BJ (cell line): Measurements from ENCODE around the gene ENO3. TPM values are rescaled to one million over a fixed set of nuclear protein-coding genes. Genes with fewer than 3 reads are reported as not detected.

Experiments used
- CTCF ChIA-PET: fragments of 350-600 bp; formaldehyde crosslinking; extraction: SDS; loops from one replicate; lab custom pipeline; 2021; ENCODE audit warnings: antibody characterized with exemption, inconsistent platforms; lab: Yijun Ruan, JAX
- POLR2A ChIA-PET: fragments of 300-600 bp; sonication (Branson Sonifier 250); formaldehyde crosslinking; extraction: SDS; loops from one replicate; lab custom pipeline; 2021; ENCODE audit warnings: antibody characterized with exemption; lab: Charles Lee
- DNase-seq: peaks from one replicate; pipeline ENCODE4 v3.0.0-alpha.2; 2011; ENCODE audit warnings: low read depth
- H3K27me3 ChIP-seq: 2 replicates; pipeline ENCODE4 v1.6.0; 2011; ENCODE audit warnings: low read length; ENCODE audit not compliant: control insufficient read depth, insufficient read depth
- H3K36me3 ChIP-seq: 2 replicates; pipeline ENCODE4 v1.5.1; 2011; ENCODE audit warnings: low read length; ENCODE audit not compliant: control insufficient read depth, insufficient read depth
- H3K4me3 ChIP-seq: 2 replicates; pipeline ENCODE4 v1.5.1; 2011; ENCODE audit warnings: low read depth, mild to moderate bottlenecking, control low read depth, low read length
- polyA plus RNA-seq: library from polyadenylated mRNA; depleted of rRNA; stranded (reverse); fragments of >200 nt; gene quantifications from 2 replicates; pipeline ENCODE4 v1.2.3, GENCODE V29; 2011
- TF ChIP-seq, protein P1 (sequence below): IDR thresholded peaks from 2 replicates; pipeline ENCODE4 v1.5.1; 2011; ENCODE audit warnings: low read depth, mild to moderate bottlenecking, control low read depth, inconsistent platforms, low read length, moderate library complexity; ENCODE audit not compliant: insufficient read depth

The ENO3 gene
- polyA plus RNA-seq, 1 experiment: 5.9 TPM

DNA sequence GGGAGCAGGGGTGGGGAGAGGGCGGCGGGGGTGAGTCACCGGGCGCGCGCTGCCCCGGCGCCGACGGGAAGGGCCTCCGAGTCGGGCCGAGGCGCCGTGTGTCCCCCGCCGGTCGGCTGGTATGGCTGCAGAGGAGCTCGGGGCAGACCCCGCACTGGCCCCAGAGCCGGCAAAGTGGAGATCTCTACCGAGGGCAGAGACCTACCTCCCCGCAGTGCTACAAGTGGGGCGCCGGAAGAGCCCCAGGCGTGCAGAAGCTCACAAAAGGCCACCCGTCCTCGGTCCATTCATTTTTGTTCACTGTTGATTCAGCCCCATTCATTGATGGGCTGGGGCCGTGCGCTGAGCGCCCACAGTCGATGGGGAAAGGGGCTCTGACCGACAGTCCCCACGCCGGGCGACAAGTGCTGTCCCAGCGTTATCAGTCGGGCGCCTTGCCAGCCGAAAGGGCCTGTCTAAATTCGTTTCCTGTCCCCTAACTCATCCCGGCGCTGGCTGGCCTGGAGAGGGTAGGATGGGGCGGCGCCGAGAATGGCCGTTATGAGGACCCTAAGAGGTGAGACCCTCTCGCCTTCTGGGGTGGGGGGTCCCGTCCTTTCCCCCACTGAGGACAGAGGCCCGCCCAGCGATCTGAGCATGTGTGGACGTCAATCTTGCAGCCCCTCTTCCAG lies 709 bp upstream of the ENO3 start:
- CTCF ChIA-PET: no interaction called here
- POLR2A ChIA-PET: interaction anchor here (0.6 kb wide), 1 partner anchor 17 kb away, joined by 3 read pairs; no protein-coding TSS in a partner anchor

DNA sequence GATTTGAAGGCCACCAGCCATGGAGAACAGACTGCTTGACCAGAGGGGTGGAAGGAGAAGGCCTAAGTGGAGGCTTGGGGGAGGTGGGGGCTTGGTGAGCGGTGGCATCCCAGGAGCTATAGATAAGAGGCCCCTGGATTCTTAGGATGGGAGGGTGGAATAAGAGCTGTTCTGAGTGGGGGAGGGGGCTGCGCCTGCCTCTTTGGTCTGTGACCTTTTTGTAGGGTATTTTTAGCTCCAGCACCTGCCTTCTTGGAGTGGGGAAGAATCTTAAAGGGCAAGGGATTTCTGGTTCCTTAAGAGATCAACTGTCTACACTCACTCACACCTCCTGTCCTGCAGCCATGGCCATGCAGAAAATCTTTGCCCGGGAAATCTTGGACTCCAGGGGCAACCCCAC lies 567 bp downstream of the ENO3 start:
- ChIA-PET POLR2A (interaction anchor here (1.3 kb wide), 1 partner anchor 12 kb away, joined by 3 read pairs; the partner anchor contains the start of genes RNF167 and SLC25A11), CTCF (interaction anchor here (1.6 kb wide), 1 partner anchor 12 kb away, joined by 4 read pairs; no protein-coding TSS in a partner anchor)
- DNase-seq: no peak
- TF ChIP-seq, protein P1, sequence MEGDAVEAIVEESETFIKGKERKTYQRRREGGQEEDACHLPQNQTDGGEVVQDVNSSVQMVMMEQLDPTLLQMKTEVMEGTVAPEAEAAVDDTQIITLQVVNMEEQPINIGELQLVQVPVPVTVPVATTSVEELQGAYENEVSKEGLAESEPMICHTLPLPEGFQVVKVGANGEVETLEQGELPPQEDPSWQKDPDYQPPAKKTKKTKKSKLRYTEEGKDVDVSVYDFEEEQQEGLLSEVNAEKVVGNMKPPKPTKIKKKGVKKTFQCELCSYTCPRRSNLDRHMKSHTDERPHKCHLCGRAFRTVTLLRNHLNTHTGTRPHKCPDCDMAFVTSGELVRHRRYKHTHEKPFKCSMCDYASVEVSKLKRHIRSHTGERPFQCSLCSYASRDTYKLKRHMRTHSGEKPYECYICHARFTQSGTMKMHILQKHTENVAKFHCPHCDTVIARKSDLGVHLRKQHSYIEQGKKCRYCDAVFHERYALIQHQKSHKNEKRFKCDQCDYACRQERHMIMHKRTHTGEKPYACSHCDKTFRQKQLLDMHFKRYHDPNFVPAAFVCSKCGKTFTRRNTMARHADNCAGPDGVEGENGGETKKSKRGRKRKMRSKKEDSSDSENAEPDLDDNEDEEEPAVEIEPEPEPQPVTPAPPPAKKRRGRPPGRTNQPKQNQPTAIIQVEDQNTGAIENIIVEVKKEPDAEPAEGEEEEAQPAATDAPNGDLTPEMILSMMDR: no peak
- Histone ChIP-seq H3K36me3 (no peaks in the 10 kb centered on the region), H3K27me3 (no peaks in the 10 kb centered on the region), H3K4me3 (no peak overlapping the region)

More for the DNA sequence above, 709 bp upstream of the ENO3 start:
- Histone ChIP-seq H3K36me3 (peaks cover 9% of the 10 kb centered on the region), H3K27me3 (no peaks in the 10 kb centered on the region), H3K4me3 (peak overlapping the region; percentile 92)
- TF ChIP-seq, protein P1: no peak
- no peak for DNase-seq

DNA sequence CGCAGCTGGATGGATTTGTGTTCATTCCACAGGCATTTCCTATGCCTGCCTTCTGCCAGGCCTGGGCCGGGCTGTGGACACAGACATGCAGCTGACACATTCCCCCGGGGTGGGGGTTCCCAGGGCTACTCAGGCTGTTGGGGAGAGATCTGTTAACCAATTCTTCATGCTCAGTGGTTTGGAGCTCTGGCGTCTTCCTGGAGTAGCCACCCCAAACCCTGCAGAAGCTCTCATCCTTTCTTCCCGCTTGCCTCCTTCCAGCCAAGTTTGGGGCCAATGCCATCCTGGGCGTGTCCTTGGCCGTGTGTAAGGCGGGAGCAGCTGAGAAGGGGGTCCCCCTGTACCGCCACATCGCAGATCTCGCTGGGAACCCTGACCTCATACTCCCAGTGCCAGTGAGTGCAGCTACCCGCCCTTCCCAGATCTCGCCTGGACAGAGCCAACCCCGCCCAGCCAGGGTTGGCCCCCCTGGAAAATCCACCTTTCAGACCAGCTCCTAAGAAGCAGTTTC lies 2.6 kb downstream of the ENO3 start:
- ChIA-PET CTCF (interaction anchor here (0.7 to 2.1 kb wide), 4 partner anchors 8 to 50 kb away, joined by 3 to 8 read pairs (median 4); partner anchors contain the start of genes RNF167, SLC25A11 and SPAG7), POLR2A (interaction anchor here (0.6 kb wide), 1 partner anchor 11 kb away, joined by 3 read pairs; no protein-coding TSS in a partner anchor)
- no peaks in the 10 kb centered on the region for H3K27me3 ChIP-seq
- H3K4me3 ChIP-seq: no peak overlapping the region
- H3K36me3 ChIP-seq: 0 out of 2 replicates have a peak, but pooled peaks cover 1% of the 10 kb centered on the region
- TF ChIP-seq, protein P1: no peak
- no peak for DNase-seq

DNA sequence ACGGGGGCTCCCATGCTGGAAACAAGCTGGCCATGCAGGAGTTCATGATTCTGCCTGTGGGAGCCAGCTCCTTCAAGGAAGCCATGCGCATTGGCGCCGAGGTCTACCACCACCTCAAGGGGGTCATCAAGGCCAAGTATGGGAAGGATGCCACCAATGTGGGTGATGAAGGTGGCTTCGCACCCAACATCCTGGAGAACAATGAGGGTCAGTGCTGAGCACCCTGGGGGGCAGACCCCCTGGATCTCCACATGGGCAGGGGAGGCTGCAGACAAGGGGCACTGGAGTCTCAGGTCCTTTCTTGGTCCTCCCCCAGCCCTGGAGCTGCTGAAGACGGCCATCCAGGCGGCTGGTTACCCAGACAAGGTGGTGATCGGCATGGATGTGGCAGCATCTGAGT lies 4.2 kb downstream of the ENO3 start:
- Histone ChIP-seq H3K27me3 (no peaks in the 10 kb centered on the region), H3K36me3 (peaks cover 8% of the 10 kb centered on the region), H3K4me3 (no peak overlapping the region)
- POLR2A ChIA-PET: interaction anchor here (0.7 kb wide), 1 partner anchor 10 kb away, joined by 3 read pairs; no protein-coding TSS in a partner anchor
- TF ChIP-seq, protein P1: no peak
- no peak for DNase-seq
- CTCF ChIA-PET: interaction anchor here (1.4 to 1.8 kb wide), 3 partner anchors 10 to 13 kb away, joined by 3 to 5 read pairs (median 4); partner anchors contain the start of gene SPAG7

DNA sequence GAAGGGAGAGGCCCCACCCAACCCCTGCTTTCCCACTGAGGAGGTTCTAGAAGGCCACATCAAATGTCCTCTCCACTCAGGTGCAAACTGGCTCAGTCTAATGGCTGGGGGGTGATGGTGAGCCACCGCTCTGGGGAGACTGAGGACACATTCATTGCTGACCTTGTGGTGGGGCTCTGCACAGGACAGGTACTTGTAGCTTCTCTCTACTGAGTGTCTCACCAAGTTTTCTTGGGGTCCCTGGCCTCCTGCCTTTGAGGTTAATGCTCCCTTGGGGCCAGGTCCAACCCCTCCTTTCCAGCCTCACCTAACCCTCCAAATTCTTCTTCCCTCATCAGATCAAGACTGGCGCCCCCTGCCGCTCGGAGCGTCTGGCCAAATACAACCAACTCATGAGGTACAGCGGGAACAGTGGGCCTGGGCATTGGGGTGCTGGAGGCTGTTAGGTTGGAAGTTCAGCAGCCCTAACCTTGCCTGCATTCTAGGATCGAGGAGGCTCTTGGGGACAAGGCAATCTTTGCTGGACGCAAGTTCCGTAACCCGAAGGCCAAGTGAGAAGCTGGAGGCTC lies 5.7 kb downstream of the ENO3 start:
- no peak overlapping the region for H3K4me3 ChIP-seq
- DNase-seq: no peak
- ChIA-PET POLR2A (interaction anchor here (0.6 kb wide), 1 partner anchor 11 kb away, joined by 5 read pairs; the partner anchor contains the start of gene SPAG7), CTCF (interaction anchor here (1.4 to 1.8 kb wide), 3 partner anchors 9 to 14 kb away, joined by 3 to 5 read pairs (median 4); no protein-coding TSS in a partner anchor)
- TF ChIP-seq, protein P1: peak; percentile 23; the same call in 1 of the 2 replicates
- no peaks in the 10 kb centered on the region for H3K27me3 ChIP-seq
- peaks cover 14% of the 10 kb centered on the region for H3K36me3 ChIP-seq
